ENCODE measurements around the gene MTF2. TPM values are rescaled to one million over a fixed set of nuclear protein-coding genes. Genes with fewer than 3 reads are reported as not detected.

Gene MTF2
- total and polyA plus RNA-seq, 2 experiments from 2014 or later: 82.1 to 133 TPM

DNA sequence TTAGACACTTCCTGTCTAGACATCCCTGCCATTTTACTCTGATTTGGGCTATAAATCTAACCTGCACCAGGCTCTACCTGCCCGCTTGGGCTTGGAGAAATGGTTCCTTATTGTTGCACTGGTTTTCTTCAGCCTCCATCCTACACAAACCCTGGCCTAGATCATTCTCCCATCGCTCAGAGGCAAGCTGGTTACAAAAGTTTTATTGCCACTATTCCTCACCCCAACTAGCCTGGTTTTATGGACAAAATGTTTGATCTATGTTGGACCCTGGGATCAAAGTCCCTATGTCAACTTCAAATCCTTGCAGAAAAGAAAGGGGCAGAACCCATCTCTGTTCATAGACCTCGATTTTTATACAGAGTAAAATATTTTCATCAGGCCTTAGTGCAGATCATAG, 31.5 kb upstream of the MTF2 start:
- H3K4me1 Mint-ChIP-seq: no peaks in the 10 kb centered on the region; the same call in 1 of the 3 replicates
- H3K36me3 ChIP-seq (ENCODE audit: insufficient read depth): no peaks in the 10 kb centered on the region
- H3K27ac Mint-ChIP-seq: no peak overlapping the region
- no peak overlapping the region for H3K4me2 ChIP-seq
- no peaks in the 10 kb centered on the region for H3K9me3 Mint-ChIP-seq
- H3K27me3 Mint-ChIP-seq (ENCODE audit: insufficient read depth, low read depth, poor library complexity): peaks cover 2% of the 10 kb centered on the region
- no peaks in the 10 kb centered on the region for H3F3A ChIP-seq (replicated peaks; ENCODE audit: low read depth)
- 0 out of 2 replicates have a peak, but pooled peaks cover 1% of the 10 kb centered on the region for H3K4me1 ChIP-seq (ENCODE audit: insufficient read depth)
- no peaks in the 10 kb centered on the region for H3K36me3 Mint-ChIP-seq (ENCODE audit: low read depth)
- no peaks in the 10 kb centered on the region for H4K20me1 ChIP-seq (replicated peaks; ENCODE audit: insufficient read depth)
- H3K79me2 ChIP-seq (replicated peaks; ENCODE audit: insufficient read depth): no peaks in the 10 kb centered on the region
- H3K27me3 ChIP-seq (ENCODE audit: insufficient read depth): no peaks in the 10 kb centered on the region
- H3K4me3 ChIP-seq: no peak overlapping the region
- no peak for TF ChIP-seq EZH2 (IDR thresholded peaks at IDR 0.05; ENCODE audit: low read depth, unreplicated experiment)
- TF ChIP-seq, protein P1, sequence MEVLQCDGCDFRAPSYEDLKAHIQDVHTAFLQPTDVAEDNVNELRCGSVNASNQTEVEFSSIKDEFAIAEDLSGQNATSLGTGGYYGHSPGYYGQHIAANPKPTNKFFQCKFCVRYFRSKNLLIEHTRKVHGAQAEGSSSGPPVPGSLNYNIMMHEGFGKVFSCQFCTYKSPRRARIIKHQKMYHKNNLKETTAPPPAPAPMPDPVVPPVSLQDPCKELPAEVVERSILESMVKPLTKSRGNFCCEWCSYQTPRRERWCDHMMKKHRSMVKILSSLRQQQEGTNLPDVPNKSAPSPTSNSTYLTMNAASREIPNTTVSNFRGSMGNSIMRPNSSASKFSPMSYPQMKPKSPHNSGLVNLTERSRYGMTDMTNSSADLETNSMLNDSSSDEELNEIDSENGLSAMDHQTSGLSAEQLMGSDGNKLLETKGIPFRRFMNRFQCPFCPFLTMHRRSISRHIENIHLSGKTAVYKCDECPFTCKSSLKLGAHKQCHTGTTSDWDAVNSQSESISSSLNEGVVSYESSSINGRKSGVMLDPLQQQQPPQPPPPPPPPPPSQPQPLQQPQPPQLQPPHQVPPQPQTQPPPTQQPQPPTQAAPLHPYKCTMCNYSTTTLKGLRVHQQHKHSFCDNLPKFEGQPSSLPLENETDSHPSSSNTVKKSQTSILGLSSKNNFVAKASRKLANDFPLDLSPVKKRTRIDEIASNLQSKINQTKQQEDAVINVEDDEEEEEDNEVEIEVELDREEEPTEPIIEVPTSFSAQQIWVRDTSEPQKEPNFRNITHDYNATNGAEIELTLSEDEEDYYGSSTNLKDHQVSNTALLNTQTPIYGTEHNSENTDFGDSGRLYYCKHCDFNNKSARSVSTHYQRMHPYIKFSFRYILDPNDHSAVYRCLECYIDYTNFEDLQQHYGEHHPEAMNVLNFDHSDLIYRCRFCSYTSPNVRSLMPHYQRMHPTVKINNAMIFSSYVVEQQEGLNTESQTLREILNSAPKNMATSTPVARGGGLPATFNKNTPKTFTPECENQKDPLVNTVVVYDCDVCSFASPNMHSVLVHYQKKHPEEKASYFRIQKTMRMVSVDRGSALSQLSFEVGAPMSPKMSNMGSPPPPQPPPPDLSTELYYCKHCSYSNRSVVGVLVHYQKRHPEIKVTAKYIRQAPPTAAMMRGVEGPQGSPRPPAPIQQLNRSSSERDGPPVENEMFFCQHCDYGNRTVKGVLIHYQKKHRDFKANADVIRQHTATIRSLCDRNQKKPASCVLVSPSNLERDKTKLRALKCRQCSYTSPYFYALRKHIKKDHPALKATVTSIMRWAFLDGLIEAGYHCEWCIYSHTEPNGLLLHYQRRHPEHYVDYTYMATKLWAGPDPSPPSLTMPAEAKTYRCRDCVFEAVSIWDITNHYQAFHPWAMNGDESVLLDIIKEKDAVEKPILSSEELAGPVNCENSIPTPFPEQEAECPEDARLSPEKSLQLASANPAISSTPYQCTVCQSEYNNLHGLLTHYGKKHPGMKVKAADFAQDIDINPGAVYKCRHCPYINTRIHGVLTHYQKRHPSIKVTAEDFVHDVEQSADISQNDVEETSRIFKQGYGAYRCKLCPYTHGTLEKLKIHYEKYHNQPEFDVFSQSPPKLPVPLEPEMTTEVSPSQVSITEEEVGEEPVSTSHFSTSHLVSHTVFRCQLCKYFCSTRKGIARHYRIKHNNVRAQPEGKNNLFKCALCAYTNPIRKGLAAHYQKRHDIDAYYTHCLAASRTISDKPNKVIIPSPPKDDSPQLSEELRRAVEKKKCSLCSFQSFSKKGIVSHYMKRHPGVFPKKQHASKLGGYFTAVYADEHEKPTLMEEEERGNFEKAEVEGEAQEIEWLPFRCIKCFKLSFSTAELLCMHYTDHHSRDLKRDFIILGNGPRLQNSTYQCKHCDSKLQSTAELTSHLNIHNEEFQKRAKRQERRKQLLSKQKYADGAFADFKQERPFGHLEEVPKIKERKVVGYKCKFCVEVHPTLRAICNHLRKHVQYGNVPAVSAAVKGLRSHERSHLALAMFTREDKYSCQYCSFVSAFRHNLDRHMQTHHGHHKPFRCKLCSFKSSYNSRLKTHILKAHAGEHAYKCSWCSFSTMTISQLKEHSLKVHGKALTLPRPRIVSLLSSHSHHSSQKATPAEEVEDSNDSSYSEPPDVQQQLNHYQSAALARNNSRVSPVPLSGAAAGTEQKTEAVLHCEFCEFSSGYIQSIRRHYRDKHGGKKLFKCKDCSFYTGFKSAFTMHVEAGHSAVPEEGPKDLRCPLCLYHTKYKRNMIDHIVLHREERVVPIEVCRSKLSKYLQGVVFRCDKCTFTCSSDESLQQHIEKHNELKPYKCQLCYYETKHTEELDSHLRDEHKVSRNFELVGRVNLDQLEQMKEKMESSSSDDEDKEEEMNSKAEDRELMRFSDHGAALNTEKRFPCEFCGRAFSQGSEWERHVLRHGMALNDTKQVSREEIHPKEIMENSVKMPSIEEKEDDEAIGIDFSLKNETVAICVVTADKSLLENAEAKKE (CRISPR knock-in tag; IDR thresholded peaks at IDR 0.05): no peak
- TF ChIP-seq, protein P2, sequence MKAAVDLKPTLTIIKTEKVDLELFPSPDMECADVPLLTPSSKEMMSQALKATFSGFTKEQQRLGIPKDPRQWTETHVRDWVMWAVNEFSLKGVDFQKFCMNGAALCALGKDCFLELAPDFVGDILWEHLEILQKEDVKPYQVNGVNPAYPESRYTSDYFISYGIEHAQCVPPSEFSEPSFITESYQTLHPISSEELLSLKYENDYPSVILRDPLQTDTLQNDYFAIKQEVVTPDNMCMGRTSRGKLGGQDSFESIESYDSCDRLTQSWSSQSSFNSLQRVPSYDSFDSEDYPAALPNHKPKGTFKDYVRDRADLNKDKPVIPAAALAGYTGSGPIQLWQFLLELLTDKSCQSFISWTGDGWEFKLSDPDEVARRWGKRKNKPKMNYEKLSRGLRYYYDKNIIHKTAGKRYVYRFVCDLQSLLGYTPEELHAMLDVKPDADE (IDR thresholded peaks at IDR 0.05): no peak
- no peak for TF ChIP-seq ZNF114 (CRISPR knock-in tag; IDR thresholded peaks at IDR 0.05)
- TF ChIP-seq EZH2phosphoT487 (IDR thresholded peaks at IDR 0.05; ENCODE audit: unreplicated experiment): no peak
- TF ChIP-seq JUNB (IDR thresholded peaks at IDR 0.05; ENCODE audit: unreplicated experiment): no peak
- TF ChIP-seq POLR2AphosphoS5 (IDR thresholded peaks at IDR 0.05; ENCODE audit: low read depth): no peak
- TF ChIP-seq CREB1 (CRISPR knock-in tag; IDR thresholded peaks at IDR 0.05; ENCODE audit: low read depth): no peak
- TF ChIP-seq, protein P3, sequence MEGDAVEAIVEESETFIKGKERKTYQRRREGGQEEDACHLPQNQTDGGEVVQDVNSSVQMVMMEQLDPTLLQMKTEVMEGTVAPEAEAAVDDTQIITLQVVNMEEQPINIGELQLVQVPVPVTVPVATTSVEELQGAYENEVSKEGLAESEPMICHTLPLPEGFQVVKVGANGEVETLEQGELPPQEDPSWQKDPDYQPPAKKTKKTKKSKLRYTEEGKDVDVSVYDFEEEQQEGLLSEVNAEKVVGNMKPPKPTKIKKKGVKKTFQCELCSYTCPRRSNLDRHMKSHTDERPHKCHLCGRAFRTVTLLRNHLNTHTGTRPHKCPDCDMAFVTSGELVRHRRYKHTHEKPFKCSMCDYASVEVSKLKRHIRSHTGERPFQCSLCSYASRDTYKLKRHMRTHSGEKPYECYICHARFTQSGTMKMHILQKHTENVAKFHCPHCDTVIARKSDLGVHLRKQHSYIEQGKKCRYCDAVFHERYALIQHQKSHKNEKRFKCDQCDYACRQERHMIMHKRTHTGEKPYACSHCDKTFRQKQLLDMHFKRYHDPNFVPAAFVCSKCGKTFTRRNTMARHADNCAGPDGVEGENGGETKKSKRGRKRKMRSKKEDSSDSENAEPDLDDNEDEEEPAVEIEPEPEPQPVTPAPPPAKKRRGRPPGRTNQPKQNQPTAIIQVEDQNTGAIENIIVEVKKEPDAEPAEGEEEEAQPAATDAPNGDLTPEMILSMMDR (conservative IDR thresholded peaks at IDR 0.05; ENCODE audit: low read depth in 2 of 2): no peak
- H2AFZ ChIP-seq: no peak overlapping the region
- no peak overlapping the region for H3K27ac ChIP-seq (ENCODE audit: low read depth)
- ATAC-seq (no peak), DNase-seq (ENCODE audit: low spot score) (no peak)
- H3K9me2 ChIP-seq (ENCODE audit: insufficient read depth): no peaks in the 10 kb centered on the region
- no peak overlapping the region for H3K4me3 Mint-ChIP-seq
